Transverse colon (tissue), 4 donors: Measurements from ENCODE around the gene EFNA4. TPM values are rescaled to one million over a fixed set of nuclear protein-coding genes. Genes with fewer than 3 reads are reported as not detected.

Source experiments
- DNase-seq: peaks from one replicate; pipeline ENCODE4 v3.0.0-alpha.2; 2019
- H3K27ac ChIP-seq, 4 donors: fragments of 200-600 bp; sonication (generic); 2 replicates each; pipeline ENCODE4 v1.5.1; 2016 to 2018; ENCODE audit warnings: inconsistent platforms in 4 of 4
- H3K27me3 ChIP-seq: fragments of 200-600 bp; sonication (generic); 2 replicates; pipeline ENCODE4 v1.5.1; 2017; ENCODE audit warnings: inconsistent platforms
- H3K36me3 ChIP-seq, 4 donors: fragments of 200-600 bp; sonication (generic); 2 replicates each; pipeline ENCODE4 v1.5.1; 2017 to 2019; ENCODE audit warnings: inconsistent platforms in 4 of 4
- H3K4me1 ChIP-seq, 4 donors: fragments of 200-600 bp; sonication (generic); 2 replicates each; pipeline ENCODE4 v1.5.1; 2017 to 2020; ENCODE audit warnings: inconsistent platforms in 4 of 4
- H3K4me3 ChIP-seq, 4 donors: fragments of 200-600 bp; sonication (generic); 1 replicate in 1 of 4; 2 replicates in 3 of 4; pipeline versions ENCODE4 v1.5.1 to v1.6.1; 2017 to 2019; ENCODE audit warnings: inconsistent platforms in 4 of 4
- H3K9me3 ChIP-seq, 2 donors: fragments of 200-600 bp; sonication (generic); 2 replicates each; pipeline ENCODE4 v1.5.1; 2017 to 2019; ENCODE audit warnings: inconsistent platforms in 2 of 2
- EP300 ChIP-seq: sonication (generic); formaldehyde crosslinking; IDR thresholded peaks from one replicate; pipeline ENCODE4 v1.6.1; 2017; ENCODE audit warnings: antibody characterized with exemption, low read depth
- POLR2A ChIP-seq: fragments of 450-650 bp; IDR thresholded peaks from one replicate; pipeline ENCODE4 v1.6.1; 2016; ENCODE audit warnings: antibody characterized with exemption, mild to moderate bottlenecking, moderate library complexity
- POLR2AphosphoS5 ChIP-seq, 3 donors: sonication (generic); formaldehyde crosslinking; IDR thresholded peaks; one replicate each; pipeline ENCODE4 v1.6.1; 2016; ENCODE audit warnings: antibody characterized with exemption in 3 of 3
- WGBS, 2 donors: methylation state at CpG; one replicate each; pipeline ENCODE4 v1.1.5; 2018; ENCODE audit warnings: low coverage in 1 of 2; 5-methylcytosine and 5-hydroxymethylcytosine counted together
- in situ Hi-C, 4 donors: fragments of 200-750 bp; cut with MboI; loops; one replicate each; pipeline versions ENCODE4 v1.15.0 to v1.15.1; 2017; ENCODE audit warnings: low sequenced_read_pairs in 3 of 4, low pct_ligation_motif_present in 1 of 4, low pct_unique_long_range_greater_than_20kb in 1 of 4
- intact Hi-C: fragments of 100-400 bp; cut with DNase I; formaldehyde crosslinking; loops from one replicate; pipeline ENCODE4 v1.15.1; 2023; ENCODE audit warnings: low total_unique reads
- total RNA-seq, 4 donors: library from RNA; depleted of rRNA; stranded (reverse); fragments of >200 nt; gene quantifications; one replicate each; pipeline ENCODE4 v1.1.0, GENCODE V29; 2016
- TF ChIP-seq, protein P1 (sequence below), 5 experiments: fragments of 200-600 bp in 3 of 5; fragments of 450-650 bp in 2 of 5; sonication (generic) in 3 of 5; IDR thresholded peaks; 1 replicate in 2 of 5; 2 replicates in 3 of 5; pipeline ENCODE4 v1.5.1; 2016 to 2017; ENCODE audit warnings: antibody characterized with exemption in 5 of 5, inconsistent platforms in 3 of 5, mild to moderate bottlenecking in 2 of 5, moderate library complexity in 1 of 5

Gene EFNA4, protein sequence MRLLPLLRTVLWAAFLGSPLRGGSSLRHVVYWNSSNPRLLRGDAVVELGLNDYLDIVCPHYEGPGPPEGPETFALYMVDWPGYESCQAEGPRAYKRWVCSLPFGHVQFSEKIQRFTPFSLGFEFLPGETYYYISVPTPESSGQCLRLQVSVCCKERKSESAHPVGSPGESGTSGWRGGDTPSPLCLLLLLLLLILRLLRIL
- 10 to 100 TPM; 18.3 to 57.2 (median 37.2) TPM for total RNA-seq

DNA sequence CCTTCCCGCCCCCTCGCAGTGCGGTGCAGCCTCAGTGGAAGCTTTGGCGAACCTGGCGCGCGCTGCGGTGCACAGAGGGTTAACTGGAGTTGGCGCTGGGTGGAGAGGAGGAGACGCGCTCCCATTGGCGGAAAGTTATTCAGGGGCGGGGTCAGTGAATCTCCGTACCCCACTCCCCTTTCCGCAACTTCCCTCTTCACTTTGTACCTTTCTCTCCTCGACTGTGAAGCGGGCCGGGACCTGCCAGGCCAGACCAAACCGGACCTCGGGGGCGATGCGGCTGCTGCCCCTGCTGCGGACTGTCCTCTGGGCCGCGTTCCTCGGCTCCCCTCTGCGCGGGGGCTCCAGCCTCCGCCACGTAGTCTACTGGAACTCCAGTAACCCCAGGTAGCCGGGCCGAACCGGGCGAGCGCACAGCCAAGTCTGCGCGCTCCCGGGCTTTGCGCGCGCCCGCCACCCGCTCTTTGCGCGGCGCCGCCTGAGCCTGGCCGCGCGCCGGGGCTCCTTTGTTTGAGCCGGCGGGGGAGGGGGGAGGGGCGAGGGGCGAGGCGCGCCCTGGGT lies at the start of gene EFNA4:
EFNA4 (plus strand) TSS at position 191 of the 561 bp plus-strand sequence; CDS start at position 275, 84 bp downstream.
- H3K36me3 ChIP-seq, result no peaks in the 10 kb centered on the region
- H3K4me3 ChIP-seq, result peak within 1 kb of the TSS; percentile 79 to 85 (median 83)
- no peaks in the 10 kb centered on the region for H3K27me3 ChIP-seq
- intact Hi-C loops (loop anchor here (1.0 to 10.0 kb wide), 2 partner anchors 21 to 509 kb away; partner anchors contain the start of gene UBE2Q1), in situ Hi-C loops (loop anchor here in 3 of 4 donors (25.0 kb wide), 1 partner anchor 101 kb away; the partner anchor contains the start of genes CKS1B (in 3 of the 3), PBXIP1 (in 3 of the 3), PYGO2 (in 3 of the 3) and SHC1 (in 3 of the 3))
- TF ChIP-seq POLR2AphosphoS5 (IDR thresholded peaks at IDR 0.05) (peak; percentile 69 to 90 (median 88)), POLR2A (peak; percentile 90)
- TF ChIP-seq, protein P1, sequence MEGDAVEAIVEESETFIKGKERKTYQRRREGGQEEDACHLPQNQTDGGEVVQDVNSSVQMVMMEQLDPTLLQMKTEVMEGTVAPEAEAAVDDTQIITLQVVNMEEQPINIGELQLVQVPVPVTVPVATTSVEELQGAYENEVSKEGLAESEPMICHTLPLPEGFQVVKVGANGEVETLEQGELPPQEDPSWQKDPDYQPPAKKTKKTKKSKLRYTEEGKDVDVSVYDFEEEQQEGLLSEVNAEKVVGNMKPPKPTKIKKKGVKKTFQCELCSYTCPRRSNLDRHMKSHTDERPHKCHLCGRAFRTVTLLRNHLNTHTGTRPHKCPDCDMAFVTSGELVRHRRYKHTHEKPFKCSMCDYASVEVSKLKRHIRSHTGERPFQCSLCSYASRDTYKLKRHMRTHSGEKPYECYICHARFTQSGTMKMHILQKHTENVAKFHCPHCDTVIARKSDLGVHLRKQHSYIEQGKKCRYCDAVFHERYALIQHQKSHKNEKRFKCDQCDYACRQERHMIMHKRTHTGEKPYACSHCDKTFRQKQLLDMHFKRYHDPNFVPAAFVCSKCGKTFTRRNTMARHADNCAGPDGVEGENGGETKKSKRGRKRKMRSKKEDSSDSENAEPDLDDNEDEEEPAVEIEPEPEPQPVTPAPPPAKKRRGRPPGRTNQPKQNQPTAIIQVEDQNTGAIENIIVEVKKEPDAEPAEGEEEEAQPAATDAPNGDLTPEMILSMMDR (IDR thresholded peaks at IDR 0.05), result no peak
- no peaks in the 10 kb centered on the region for H3K9me3 ChIP-seq
- peak within 1 kb of the TSS; percentile 89 to 93 (median 92) for H3K27ac ChIP-seq
- H3K4me1 ChIP-seq, result peaks cover 20 to 38% (median 34%) of the 10 kb centered on the region in 4 donors
- 0% methylated on average over 31 of the region's 57 CpGs; no CpG with 5 or more reads in 1 of the 2 donors for WGBS, 2 donors
- peak; percentile 93 for DNase-seq

DNA sequence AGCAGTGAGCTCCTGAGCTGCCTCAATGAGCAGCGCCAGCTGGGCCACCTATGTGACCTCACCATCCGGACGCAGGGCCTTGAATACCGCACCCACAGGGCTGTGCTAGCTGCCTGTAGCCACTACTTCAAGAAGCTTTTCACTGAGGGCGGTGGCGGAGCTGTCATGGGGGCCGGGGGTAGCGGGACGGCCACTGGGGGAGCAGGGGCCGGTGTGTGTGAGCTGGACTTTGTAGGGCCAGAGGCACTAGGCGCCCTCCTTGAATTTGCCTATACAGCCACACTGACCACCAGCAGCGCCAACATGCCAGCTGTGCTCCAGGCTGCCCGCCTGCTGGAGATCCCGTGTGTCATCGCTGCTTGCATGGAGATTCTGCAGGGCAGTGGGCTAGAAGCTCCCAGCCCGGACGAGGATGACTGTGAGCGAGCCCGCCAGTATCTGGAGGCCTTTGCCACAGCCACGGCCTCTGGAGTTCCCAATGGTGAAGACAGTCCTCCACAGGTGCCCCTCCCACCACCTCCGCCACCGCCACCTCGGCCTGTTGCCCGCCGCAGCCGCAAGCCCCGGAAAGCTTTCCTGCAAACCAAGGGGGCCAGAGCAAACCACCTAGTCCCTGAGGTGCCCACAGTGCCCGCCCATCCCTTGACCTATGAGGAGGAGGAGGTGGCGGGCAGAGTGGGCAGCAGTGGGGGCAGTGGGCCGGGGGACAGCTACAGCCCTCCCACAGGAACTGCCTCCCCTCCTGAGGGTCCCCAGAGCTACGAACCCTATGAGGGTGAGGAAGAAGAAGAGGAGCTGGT lies 48.6 kb upstream of the EFNA4 start:
- TF ChIP-seq, protein P1 (IDR thresholded peaks at IDR 0.05), result no peak
- TF ChIP-seq POLR2AphosphoS5 (IDR thresholded peaks at IDR 0.05) (no peak), POLR2A (no peak), EP300 (no peak)
- H3K4me3 ChIP-seq, result no peak overlapping the region
- peaks cover 36 to 68% (median 60%) of the 10 kb centered on the region in 4 donors for H3K4me1 ChIP-seq
- in situ Hi-C loops (no loop called here), intact Hi-C loops (no loop called here)
- H3K9me3 ChIP-seq, result no peaks in the 10 kb centered on the region
- peak overlapping the region; percentile 85 to 96 (median 91) for H3K27ac ChIP-seq
- H3K27me3 ChIP-seq, result no peaks in the 10 kb centered on the region
- no peak for DNase-seq
- H3K36me3 ChIP-seq, result peaks cover 0 to 12% (median 2%) of the 10 kb centered on the region in 4 donors
- WGBS, 2 donors, result 94% methylated on average over 29 of the region's 31 CpGs; no CpG with 5 or more reads in 1 of the 2 donors

DNA sequence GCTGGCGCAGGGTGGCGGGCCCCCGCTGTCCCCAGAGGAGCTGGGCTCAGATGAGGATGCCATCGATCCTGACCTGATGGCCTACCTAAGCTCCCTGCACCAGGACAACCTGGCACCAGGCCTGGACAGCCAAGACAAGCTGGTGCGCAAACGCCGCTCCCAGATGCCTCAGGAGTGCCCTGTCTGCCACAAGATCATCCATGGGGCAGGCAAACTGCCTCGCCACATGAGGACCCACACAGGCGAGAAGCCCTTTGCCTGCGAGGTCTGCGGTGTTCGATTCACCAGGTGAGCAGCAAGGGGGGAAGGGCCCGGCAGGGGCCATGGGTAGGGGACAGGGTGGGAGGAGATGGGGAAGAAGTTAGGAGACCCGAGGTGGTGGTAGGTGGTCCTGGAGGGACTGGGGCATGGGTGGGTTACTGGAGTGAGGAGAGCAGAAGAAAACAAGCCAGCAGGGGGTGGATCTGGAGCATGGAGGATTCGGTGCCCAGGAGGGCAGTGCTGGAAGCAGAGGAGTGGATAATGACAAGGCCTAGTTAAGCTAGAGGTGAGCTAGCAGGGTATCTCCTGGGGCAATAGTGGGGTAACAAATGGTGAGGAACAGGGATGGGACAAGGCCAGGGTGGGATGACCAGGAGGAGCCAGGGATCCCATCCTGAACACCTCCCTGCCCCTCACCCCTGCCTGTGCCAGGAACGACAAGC lies 47.9 kb upstream of the EFNA4 start:
- Histone ChIP-seq H3K4me3 (no peak overlapping the region), H3K36me3 (peaks cover 0 to 12% (median 2%) of the 10 kb centered on the region in 4 donors), H3K27me3 (no peaks in the 10 kb centered on the region), H3K9me3 (no peaks in the 10 kb centered on the region), H3K4me1 (peaks cover 36 to 61% (median 52%) of the 10 kb centered on the region in 4 donors), H3K27ac (peak overlapping the region; percentile 85 to 96 (median 91))
- 76 to 86% methylated on average over 2 to 16 of the region's 16 CpGs for WGBS, 2 donors
- DNase-seq, result no peak
- intact Hi-C loops (no loop called here), in situ Hi-C loops (no loop called here)
- TF ChIP-seq POLR2AphosphoS5 (IDR thresholded peaks at IDR 0.05), result peak in 2 of 3 donors; percentile 25 to 44
- no peak for TF ChIP-seq EP300

DNA sequence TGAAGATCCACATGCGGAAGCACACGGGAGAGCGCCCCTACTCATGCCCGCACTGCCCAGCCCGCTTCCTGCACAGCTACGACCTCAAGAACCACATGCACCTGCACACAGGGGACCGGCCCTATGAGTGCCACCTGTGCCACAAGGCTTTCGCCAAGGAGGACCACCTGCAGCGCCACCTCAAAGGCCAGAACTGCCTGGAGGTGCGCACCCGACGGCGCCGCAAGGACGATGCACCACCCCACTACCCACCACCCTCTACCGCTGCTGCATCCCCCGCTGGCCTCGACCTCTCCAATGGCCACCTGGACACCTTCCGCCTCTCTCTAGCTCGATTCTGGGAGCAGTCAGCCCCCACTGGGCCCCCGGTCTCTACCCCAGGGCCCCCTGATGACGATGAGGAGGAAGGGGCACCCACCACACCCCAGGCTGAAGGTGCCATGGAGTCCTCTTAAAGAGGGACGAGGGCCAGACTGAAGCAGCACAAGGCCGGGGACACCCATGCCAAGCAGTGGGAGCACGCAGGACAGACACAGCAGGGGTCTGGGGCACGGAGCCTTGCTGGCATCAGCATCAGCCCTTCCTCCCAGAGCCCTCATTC lies 47.2 kb upstream of the EFNA4 start:
- Histone ChIP-seq H3K9me3 (no peaks in the 10 kb centered on the region), H3K4me1 (peaks cover 34 to 55% (median 46%) of the 10 kb centered on the region in 4 donors), H3K27ac (peak overlapping the region; percentile 85 to 96 (median 91)), H3K36me3 (peaks cover 0 to 12% (median 2%) of the 10 kb centered on the region in 4 donors), H3K27me3 (no peaks in the 10 kb centered on the region), H3K4me3 (peak overlapping the region in 2 of 4 donors; percentile 36 to 40)
- WGBS, 2 donors, result 68% methylated on average over 7 of the region's 26 CpGs; no CpG with 5 or more reads in 1 of the 2 donors
- in situ Hi-C loops, result no loop called here
- TF ChIP-seq EP300, result no peak
- TF ChIP-seq, protein P1 (IDR thresholded peaks at IDR 0.05), result no peak
- peak in 2 of 3 donors; percentile 26 to 53 for TF ChIP-seq POLR2AphosphoS5 (IDR thresholded peaks at IDR 0.05)
- TF ChIP-seq POLR2A, result no peak
- intact Hi-C loops, result no loop called here
- peak; percentile 67 for DNase-seq
